ENCODE measurements around the gene TIFAB.

The TIFAB gene

GRCh38 chr5:135457424-135458071 is 5.4 kb upstream of the TIFAB start:
- DNase-seq: peak; percentile 74

- DNase-seq: peak; percentile 98
Observed at GRCh38 chr5:135456238-135457099, 4.3 kb upstream of the TIFAB start.

- DNase-seq: no peak
Observed at GRCh38 chr5:135455876-135456237, 3.7 kb upstream of the TIFAB start.

- DNase-seq: no peak
Observed at GRCh38 chr5:135454946-135455345, 2.8 kb upstream of the TIFAB start.

GRCh38 chr5:135453613-135454012 is 1.5 kb upstream of the TIFAB start:
- DNase-seq: no peak

- DNase-seq: no peak
Observed at GRCh38 chr5:135451581-135452320, 400 bp downstream of the TIFAB start.

GRCh38 chr5:135450952-135451351 is 1.2 kb downstream of the TIFAB start:
- DNase-seq: no peak

- no peak for DNase-seq
Observed at GRCh38 chr5:135450336-135450735, 1.8 kb downstream of the TIFAB start.

GRCh38 chr5:135449644-135450043 is 2.5 kb downstream of the TIFAB start:
- no peak for DNase-seq

GRCh38 chr5:135448791-135449507 is 3.2 kb downstream of the TIFAB start:
- DNase-seq: peak; percentile 22

- DNase-seq: no peak
Observed at GRCh38 chr5:135448071-135448739, 3.9 kb downstream of the TIFAB start.

GRCh38 chr5:135447298-135447929 is 4.7 kb downstream of the TIFAB start, which contains the start of gene DCANP1:
Gene DCANP1 (minus strand): TSS chr5:135447348. CDS start chr5:135447108, 240 bp downstream.
- DNase-seq: no peak

- DNase-seq: no peak
Observed at GRCh38 chr5:135446615-135447014, 5.5 kb downstream of the TIFAB start.

- no peak for DNase-seq
Observed at GRCh38 chr5:135446206-135446605, 5.9 kb downstream of the TIFAB start.

GRCh38 chr5:135445306-135445985 is 6.7 kb downstream of the TIFAB start:
- DNase-seq: peak; percentile 34

GRCh38 chr5:135444881-135445280 is 7.3 kb downstream of the TIFAB start:
- no peak for DNase-seq

- peak; percentile 69 for DNase-seq
Observed at GRCh38 chr5:135444360-135444759, 7.8 kb downstream of the TIFAB start.

GRCh38 chr5:135443161-135443960 is 8.8 kb downstream of the TIFAB start:
- DNase-seq: no peak

GRCh38 chr5:135442431-135443160 is 9.6 kb downstream of the TIFAB start:
- no peak for DNase-seq

- no peak for DNase-seq
Observed at GRCh38 chr5:135441919-135442318, 10.2 kb downstream of the TIFAB start.
